SU-DHL-6 (cell line): ENCODE data around the gene ODAD2.

Experiments
- H2AFZ ChIP-seq: fragments of 200-600 bp; sonication (generic); 2 replicates; pipeline ENCODE4 v1.6.1; 2014; ENCODE audit warnings: low read depth, mild to moderate bottlenecking, moderate library complexity, mixed read lengths, antibody characterized with exemption, low read length; ENCODE audit not compliant: severe bottlenecking
- H3F3A ChIP-seq: fragments of 200-600 bp; shearing (Covaris generic); 2 replicates; pipeline ENCODE4 v1.6.0; 2016; ENCODE audit warnings: antibody characterized with exemption, mild to moderate bottlenecking; ENCODE audit not compliant: insufficient read depth
- H3K27ac ChIP-seq: fragments of 200-600 bp; sonication (generic); 2 replicates; pipeline ENCODE4 v1.5.1; 2016; ENCODE audit warnings: low read depth, mild to moderate bottlenecking, low read length, moderate library complexity, mixed read lengths
- H3K27me3 ChIP-seq: fragments of 200-600 bp; sonication (generic), shearing (Covaris generic); 2 replicates; pipeline ENCODE4 v1.6.0; 2014; ENCODE audit warnings: mild to moderate bottlenecking, low read length
- H3K36me3 ChIP-seq: fragments of 200-600 bp; sonication (generic); 2 replicates; pipeline ENCODE4 v1.6.1; 2014; ENCODE audit warnings: mild to moderate bottlenecking, low read length, mixed read lengths
- H3K4me2 ChIP-seq: fragments of 300-600, 200-600 bp; shearing (Covaris generic), sonication (generic); 2 replicates; pipeline ENCODE4 v1.6.0; 2014; ENCODE audit warnings: low read length, low read depth, mild to moderate bottlenecking; ENCODE audit not compliant: poor library complexity, severe bottlenecking
- H3K4me3 ChIP-seq: fragments of 200-600 bp; sonication (generic); 2 replicates; pipeline ENCODE4 v1.5.1; 2014; ENCODE audit warnings: antibody characterized with exemption, low read length, mild to moderate bottlenecking, mixed read lengths; ENCODE audit not compliant: insufficient read depth, poor library complexity, severe bottlenecking
- H3K79me2 ChIP-seq: fragments of 200-600 bp; sonication (generic); 2 replicates; pipeline ENCODE4 v1.6.1; 2014; ENCODE audit warnings: mild to moderate bottlenecking, low read length, moderate library complexity; ENCODE audit not compliant: insufficient read depth
- H3K9ac ChIP-seq: fragments of 200-600 bp; sonication (generic); 2 replicates; pipeline ENCODE4 v1.7.0; 2014; ENCODE audit warnings: mild to moderate bottlenecking, low read length
- H3K9me2 ChIP-seq: fragments of 200-600 bp; sonication (generic); replicated peaks from 2 replicates; pipeline ENCODE4 v1.6.1; 2014; ENCODE audit warnings: low read length; ENCODE audit not compliant: insufficient read depth
- H3K9me3 ChIP-seq: fragments of 200-600 bp; sonication (generic); 2 replicates; pipeline ENCODE4 v1.6.1; 2014; ENCODE audit warnings: low read length, mixed read lengths; ENCODE audit not compliant: insufficient read depth
- H4K20me1 ChIP-seq: fragments of 200-600 bp; sonication (generic); 2 replicates; pipeline ENCODE4 v1.6.1; 2014; ENCODE audit warnings: low read depth, mild to moderate bottlenecking, antibody characterized with exemption, low read length, moderate library complexity, mixed read lengths
- CTCF ChIP-seq: fragments of 200-600 bp; sonication (generic); IDR thresholded peaks from one replicate; pipeline ENCODE4 v1.5.1; 2017; ENCODE audit warnings: antibody characterized with exemption, mild to moderate bottlenecking, low read length, moderate library complexity; ENCODE audit not compliant: insufficient read depth, poor library complexity, severe bottlenecking
- EZH2phosphoT487 ChIP-seq: fragments of 200-600 bp; sonication (generic), shearing (Covaris generic); conservative IDR thresholded peaks from 2 replicates; pipeline ENCODE4 v1.6.1; 2018; ENCODE audit warnings: mild to moderate bottlenecking, antibody characterized with exemption, low read length, moderate library complexity, mixed read lengths

The ODAD2 gene

GRCh38 chr10:27948186-27948585 is 50.7 kb downstream of the ODAD2 start:
- Histone ChIP-seq H3K4me3 (no peak overlapping the region), H3K9ac (no peak overlapping the region), H2AFZ (no peak overlapping the region), H3K36me3 (no peaks in the 10 kb centered on the region), H3K9me2 (no peaks in the 10 kb centered on the region), H3K27me3 (no peaks in the 10 kb centered on the region), H3F3A (no peaks in the 10 kb centered on the region), H3K9me3 (no peaks in the 10 kb centered on the region), H3K79me2 (no peaks in the 10 kb centered on the region), H3K4me2 (no peak overlapping the region), H3K27ac (no peak overlapping the region), H4K20me1 (no peaks in the 10 kb centered on the region)
- TF ChIP-seq EZH2phosphoT487 (no peak), CTCF (no peak)

- Histone ChIP-seq H3F3A (no peaks in the 10 kb centered on the region), H3K36me3 (no peaks in the 10 kb centered on the region), H3K27ac (no peak overlapping the region), H3K4me2 (no peak overlapping the region), H3K9ac (no peak overlapping the region), H3K79me2 (no peaks in the 10 kb centered on the region), H3K9me3 (no peaks in the 10 kb centered on the region), H4K20me1 (no peaks in the 10 kb centered on the region), H3K27me3 (no peaks in the 10 kb centered on the region), H3K4me3 (no peak overlapping the region), H2AFZ (no peak overlapping the region), H3K9me2 (no peaks in the 10 kb centered on the region)
- TF ChIP-seq CTCF (no peak), EZH2phosphoT487 (no peak)
Measured at GRCh38 chr10:27947540-27947939, 51.3 kb downstream of the ODAD2 start.

GRCh38 chr10:27944005-27944404 is 54.9 kb downstream of the ODAD2 start:
- H3K27ac ChIP-seq: no peak overlapping the region
- no peaks in the 10 kb centered on the region for H4K20me1 ChIP-seq
- no peaks in the 10 kb centered on the region for H3K36me3 ChIP-seq
- no peak overlapping the region for H3K4me2 ChIP-seq
- H3K9ac ChIP-seq: no peak overlapping the region
- no peak overlapping the region for H2AFZ ChIP-seq
- H3K79me2 ChIP-seq: no peaks in the 10 kb centered on the region
- H3K4me3 ChIP-seq: no peak overlapping the region
- H3F3A ChIP-seq: no peaks in the 10 kb centered on the region
- H3K9me3 ChIP-seq: no peaks in the 10 kb centered on the region
- TF ChIP-seq CTCF (no peak), EZH2phosphoT487 (no peak)
- H3K27me3 ChIP-seq: no peaks in the 10 kb centered on the region
- no peaks in the 10 kb centered on the region for H3K9me2 ChIP-seq

GRCh38 chr10:27914888-27915287 is 84.0 kb downstream of the ODAD2 start:
- H4K20me1 ChIP-seq: no peaks in the 10 kb centered on the region
- no peaks in the 10 kb centered on the region for H3F3A ChIP-seq
- H3K9me3 ChIP-seq: no peaks in the 10 kb centered on the region
- H3K79me2 ChIP-seq: no peaks in the 10 kb centered on the region
- no peak overlapping the region for H2AFZ ChIP-seq
- no peaks in the 10 kb centered on the region for H3K9me2 ChIP-seq
- no peak overlapping the region for H3K27ac ChIP-seq
- H3K27me3 ChIP-seq: no peaks in the 10 kb centered on the region
- H3K4me2 ChIP-seq: no peak overlapping the region
- H3K4me3 ChIP-seq: no peak overlapping the region
- TF ChIP-seq CTCF (no peak), EZH2phosphoT487 (no peak)
- no peaks in the 10 kb centered on the region for H3K36me3 ChIP-seq
- H3K9ac ChIP-seq: no peak overlapping the region
